GM18520 (cell line): ENCODE measurements around the gene TRIM63.

Source experiments
- ATAC-seq: cut with Tn5 transposase; IDR thresholded peaks from one replicate; pipeline ENCODE4 v1.9.1; 2021; ENCODE audit not compliant: unreplicated experiment

Gene TRIM63

DNA sequence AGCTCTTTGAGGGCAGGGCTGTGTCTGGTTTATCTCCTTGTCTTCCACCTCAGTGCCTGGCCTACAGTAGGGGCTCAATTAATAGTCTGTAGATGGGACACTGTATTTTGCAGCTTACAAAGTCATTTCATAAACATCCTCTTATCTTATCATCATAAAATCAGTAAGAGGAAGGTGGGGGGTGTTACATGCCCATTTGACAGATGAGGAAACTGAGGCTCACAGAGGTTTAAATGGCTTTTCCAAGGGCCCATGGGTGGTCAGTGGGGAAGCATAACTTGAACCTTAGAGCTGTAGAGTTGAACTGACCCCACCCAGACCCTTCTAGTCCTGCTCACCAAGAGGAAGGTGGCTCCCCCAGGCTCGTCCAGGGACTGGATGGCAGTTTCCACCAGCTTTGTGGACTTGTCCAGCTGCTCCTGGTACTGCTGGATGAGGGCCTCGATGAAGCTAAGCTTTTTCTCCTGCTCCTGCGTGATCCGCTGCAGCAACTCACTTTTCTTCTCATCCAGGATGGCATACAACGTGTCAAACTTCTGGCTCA lies 9.3 kb downstream of the TRIM63 start:
- ATAC-seq, result no peak

DNA sequence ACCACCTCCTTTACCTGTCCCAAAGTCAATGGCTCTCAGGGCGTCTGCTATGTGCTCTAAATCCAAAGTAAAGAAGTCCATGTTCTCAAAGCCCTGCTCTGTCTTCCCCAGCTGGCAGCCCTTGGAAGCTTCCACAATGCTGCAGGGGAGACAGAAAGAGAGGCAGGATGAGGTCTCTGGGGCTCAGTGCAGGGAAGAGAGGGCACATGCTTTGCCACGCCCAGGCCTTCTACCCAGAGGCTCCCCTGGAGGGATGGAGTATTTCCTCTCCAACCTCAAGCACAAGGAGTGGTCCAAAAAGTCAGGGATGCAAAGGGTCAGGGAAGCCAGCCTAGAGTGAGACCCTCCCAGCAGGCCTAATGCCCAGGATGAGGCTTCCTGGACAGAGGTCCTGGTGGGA lies 10.2 kb downstream of the TRIM63 start:
- ATAC-seq, result no peak

DNA sequence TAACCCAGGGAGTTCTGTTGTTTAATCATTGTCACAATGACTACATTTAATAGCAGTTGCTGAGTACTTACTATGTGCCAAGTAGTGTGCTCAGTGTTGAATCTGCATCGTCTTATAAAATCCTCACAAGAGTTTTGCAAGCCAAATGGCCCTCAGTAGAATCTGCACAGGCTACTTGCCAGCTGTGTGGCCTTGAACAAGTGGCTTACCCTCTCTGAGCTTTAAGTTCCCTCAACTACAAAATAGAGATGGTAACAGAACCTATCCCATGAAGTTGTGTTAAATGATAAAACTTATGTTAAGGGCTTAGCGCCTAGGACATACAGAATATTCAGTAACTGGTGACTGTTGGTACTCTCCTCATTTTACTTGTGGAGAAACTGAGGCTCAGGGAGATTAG lies 12.4 kb downstream of the TRIM63 start:
- no peak for ATAC-seq

DNA sequence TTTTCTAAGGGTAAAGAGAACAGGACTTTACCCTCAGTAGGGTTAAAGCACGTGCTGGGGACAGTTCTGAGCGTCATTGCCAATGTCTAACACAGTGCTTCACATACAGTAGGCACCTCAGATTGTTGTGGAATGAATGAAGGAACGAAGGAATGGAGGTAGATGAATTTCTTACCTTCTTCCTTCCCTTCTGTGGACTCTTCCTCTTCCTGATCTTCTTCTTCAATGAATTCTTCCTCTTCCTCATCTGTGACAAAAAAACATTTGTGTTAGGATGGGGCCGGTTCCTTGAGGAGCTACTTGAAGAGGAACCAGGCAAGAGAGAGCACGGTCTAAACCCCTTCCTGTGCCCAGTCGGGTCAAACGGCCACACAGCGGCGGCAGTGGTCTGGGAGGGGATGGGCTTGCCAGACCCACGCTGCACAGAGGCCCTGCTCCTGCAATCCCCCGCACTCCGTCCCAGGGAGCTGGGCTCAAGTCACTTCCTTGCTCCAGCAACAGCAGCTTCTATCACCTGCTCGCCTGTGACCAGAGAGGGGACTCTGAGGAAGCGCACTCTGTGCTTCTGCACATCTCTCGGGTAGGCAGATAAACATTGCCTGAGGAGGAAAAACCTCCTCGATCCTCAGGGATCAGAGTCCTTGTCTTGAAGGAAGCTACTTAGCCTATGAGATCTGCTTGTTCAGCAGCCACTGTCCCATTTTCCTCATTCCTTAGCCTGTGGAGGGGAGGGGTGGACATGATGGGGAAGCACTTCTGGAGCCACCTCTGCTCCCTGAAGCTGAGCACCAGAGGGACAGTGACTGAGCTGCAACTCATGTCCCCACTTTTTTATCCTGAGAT lies 13.5 kb downstream of the TRIM63 start:
- no peak for ATAC-seq

DNA sequence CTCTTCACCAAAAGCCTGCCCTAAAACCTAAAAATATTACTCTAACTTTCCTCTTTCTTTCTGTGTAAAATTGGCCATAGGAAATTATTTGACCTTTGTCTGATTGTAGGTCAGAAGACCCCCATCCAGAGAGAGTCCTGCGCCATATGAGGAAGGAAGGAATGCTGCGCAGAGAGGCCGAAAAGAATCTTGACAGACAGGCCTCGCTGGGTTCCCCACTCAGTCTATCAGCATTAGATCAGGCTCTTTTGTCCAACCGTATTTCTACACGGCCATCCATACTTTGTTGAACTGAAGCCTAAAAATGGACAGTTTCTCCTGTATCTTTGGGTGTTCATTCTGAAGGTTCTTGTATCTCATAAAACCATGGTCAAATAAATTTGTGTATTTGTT lies 17.2 kb downstream of the TRIM63 start:
- no peak for ATAC-seq

DNA sequence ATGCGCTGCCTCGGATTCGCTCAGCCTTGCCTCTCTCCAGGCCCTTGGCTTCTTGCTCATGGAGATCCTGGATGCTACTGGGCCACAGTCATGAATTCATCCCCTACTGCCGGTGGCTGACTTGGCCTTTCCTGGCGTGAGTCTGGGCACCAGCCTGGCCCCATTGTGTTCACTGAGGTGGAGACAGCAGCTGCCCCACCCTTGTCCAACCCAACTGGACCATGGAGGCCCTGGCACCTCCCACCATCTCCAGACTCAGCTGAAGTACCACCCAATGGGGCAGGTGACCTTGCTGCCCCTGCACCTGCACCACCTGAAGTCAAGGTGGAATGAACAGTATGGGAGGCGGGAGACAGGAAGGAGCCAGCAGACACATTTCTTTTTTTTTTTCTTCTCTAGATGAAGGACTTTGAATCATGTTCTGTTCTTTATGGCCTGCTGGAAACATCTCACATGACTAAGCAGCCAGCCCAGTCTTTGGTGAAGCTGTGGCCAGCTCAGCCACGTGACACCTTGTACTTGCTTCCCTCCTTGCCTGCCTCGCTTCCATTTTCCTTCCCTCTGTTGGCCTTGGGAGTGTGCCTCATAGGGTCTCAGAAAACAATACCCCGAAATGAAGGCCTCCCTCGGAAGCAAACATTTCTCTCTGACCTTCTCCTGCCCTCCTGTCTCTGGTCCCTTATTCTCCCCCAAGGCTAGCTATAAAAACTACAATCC lies 17.7 kb downstream of the TRIM63 start:
- no peak for ATAC-seq

GRCh38 chr1:26047278-26047874 lies 20.1 kb downstream of the TRIM63 start:
- no peak for ATAC-seq

- no peak for ATAC-seq
Measured at GRCh38 chr1:26046246-26047095, 21.0 kb downstream of the TRIM63 start.

- ATAC-seq, result no peak
Measured at GRCh38 chr1:26045722-26046245, 21.6 kb downstream of the TRIM63 start, which contains the start of gene SLC30A2. Gene SLC30A2, minus strand, starts transcription at chr1:26046118. Its CDS starts 222 bp downstream, at chr1:26045896.

DNA sequence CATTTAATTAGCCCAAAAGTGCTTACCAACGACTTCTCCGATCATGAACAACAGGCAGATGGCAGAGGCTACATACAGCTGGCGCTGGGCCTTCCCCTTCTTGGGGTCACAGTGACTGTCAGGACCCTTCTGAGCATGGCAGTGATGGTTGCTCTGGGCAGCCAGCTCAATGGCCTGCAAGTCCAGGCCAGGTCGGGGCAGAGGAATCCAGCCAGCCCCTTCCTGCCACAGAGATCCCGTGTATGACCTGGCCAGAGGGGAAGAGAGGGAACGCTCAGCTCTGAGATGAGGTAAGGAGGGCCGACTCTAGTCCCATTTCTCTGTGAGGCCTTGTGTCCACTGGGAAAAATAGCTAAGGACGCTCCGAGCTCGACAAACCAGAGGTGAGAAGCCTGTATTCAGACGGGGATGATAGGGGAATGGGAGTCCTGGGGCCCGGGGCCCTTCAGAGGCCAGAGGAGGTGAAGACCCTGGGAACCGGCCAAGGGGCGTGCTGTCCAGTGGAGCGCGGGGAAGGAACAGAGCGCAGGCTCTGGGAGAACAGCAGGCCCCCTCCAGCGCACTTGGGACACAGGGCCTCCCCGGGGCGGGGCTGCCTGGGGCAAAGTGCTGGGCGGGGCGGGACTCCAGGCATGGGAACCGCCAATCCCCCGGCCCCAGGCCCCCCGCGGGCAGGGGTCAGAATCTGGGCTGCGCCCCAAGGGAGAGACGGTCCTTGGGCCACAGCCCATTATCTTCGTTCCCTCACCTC lies 22.3 kb downstream of the TRIM63 start:
- ATAC-seq, result no peak

DNA sequence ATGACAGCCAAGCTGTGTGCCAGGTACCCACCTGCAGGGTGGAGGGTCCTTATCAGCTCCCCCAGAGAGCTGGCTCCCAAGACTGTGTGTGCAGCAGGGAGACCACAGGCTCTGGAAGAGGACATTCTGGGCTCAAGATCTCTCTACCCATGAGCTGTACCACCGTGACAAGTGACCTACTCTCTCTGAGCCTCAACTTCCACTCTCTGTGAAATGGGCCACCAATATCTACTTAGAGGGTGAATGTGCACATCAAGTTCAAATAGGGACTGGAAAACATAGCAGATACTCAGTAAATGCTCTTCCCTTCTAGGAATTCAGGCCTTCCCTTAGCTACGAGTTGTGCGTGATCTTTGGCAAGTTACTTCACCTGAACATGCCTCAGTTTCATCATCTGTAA lies 23.0 kb downstream of the TRIM63 start:
- no peak for ATAC-seq

DNA sequence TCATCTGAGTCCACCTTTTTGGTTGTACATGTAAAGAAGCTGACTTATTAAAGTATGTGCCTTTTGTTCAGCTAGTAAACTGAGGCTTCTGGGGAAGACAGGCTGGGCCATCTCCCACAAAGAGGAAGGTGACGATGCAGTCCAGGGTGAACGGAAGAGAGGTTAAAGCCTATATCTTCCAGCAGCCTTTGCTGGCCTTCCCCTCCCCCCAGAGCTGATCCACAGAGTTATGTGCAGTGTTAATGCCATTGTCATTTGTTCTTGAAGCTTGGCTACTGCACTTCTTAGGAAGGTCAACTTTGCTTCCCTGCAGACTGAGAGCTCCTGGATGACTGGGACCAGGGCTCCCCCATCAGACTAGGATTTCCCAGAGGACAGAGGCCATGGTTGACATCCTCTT lies 23.7 kb downstream of the TRIM63 start:
- no peak for ATAC-seq

DNA sequence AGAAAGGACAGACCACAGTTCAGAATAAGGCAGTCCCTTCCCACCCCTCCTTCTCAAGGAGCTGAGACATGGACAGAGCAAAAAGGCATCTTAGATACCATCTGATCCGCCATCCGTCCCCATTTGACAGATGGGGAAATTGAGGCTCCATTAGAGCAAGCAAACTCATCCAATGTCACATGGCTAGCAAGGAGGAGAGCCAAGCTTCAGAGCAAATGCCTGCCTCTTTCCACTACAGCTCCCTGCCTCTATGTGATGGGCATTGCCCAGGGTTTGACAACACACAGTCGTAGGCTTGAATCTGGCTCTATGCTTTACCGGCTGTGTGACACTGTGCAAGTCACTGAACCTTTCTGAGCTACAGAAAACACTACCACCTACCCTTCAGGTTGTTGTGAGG lies 25.5 kb downstream of the TRIM63 start:
- ATAC-seq, result no peak

- no peak for ATAC-seq
Measured at GRCh38 chr1:26041401-26041800, 26.0 kb downstream of the TRIM63 start.

- ATAC-seq, result no peak
Measured at GRCh38 chr1:26038904-26039303, 28.5 kb downstream of the TRIM63 start.

- no peak for ATAC-seq
Measured at GRCh38 chr1:26038477-26038876, 29.0 kb downstream of the TRIM63 start.

DNA sequence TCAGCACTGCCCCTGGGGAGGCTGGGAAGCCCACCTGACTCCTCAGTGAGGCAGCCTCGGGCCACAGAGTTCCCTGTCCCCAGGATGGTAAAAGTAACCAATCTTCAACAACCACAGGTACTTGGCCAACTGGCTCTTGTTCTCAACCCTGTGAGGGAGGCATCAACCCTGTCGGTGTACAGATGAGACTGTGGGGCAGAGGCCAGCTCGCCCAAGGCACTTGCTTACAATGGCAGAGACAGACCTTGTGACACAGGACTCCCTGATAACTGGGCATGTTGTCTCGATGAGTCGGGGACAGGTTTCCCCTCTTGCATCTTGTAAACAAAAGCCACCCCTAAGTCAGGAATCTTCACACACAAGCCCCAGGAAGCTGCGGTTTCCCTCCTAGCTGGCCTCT lies 29.5 kb downstream of the TRIM63 start:
- no peak for ATAC-seq

DNA sequence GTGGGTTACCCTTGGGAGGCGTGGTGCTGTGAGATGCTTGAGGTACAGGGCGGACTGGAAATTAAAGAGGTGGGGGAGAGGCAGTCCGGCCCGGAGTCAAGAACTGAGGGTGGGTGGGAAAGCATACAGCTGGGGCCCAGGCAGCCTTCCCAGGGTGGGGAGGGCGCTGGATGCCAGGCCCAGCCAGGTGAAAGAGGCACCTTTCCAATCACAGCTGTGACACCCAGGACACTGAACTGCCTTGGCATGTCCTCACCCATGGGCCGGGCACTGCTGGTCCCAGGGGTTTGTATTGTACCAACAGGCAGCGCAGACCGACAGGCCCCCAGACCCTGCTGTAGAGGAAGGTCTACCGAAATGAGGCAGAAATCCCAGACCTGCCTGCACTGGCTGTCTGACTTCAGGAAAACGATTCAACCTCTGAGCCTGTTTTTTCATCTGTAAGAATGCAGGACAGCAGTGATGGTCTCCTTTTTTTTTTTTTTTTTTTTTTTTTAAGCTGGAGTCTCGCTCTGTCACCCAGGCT lies 30.6 kb downstream of the TRIM63 start:
- ATAC-seq, result no peak

DNA sequence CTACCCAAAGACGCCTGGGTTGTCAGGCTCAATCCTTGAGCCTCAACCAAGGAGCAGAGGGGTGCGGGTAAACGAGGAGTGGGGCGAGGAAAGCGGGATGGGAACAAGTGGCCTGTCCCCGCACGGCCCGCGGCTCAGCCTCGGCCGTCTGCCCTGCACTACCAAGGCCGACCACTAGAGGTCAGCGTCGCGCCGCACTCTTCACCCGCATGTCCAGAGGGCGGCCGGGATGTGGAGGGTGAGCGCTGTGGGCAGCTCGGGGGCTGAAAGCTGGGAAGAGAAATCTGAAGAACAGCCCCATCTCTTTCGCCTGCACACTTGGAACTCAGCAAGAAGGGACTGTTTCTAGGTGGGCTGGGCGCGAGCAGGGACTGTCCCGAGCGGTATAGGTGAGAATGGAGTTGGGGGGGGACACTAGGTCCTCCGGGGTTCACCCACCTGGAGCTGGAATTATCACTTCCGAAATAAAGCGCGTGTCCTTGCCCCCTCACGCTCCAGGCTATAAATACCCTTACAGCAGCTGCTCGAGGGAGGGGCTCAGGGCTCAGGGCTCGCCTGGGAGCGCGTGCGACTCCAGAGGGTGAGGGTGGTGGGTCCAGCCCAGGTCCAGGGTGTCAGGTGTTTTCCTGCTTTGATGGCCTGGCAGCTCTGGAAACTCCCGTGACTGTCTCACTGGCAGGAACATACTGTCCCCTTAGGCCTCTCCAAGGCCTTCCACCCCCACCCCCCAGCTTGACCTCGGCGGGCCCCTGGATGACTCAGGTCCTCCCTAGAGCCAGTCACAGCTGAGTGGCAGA lies 31.3 kb downstream of the TRIM63 start:
- no peak for ATAC-seq
